A673 (cell line): Measurements from ENCODE around the gene KLRD1.

ENCODE experiments used
- CTCF ChIP-seq: fragments of 300-800, 200-600 bp; sonication (generic); conservative IDR thresholded peaks from 2 replicates; pipeline ENCODE4 v1.5.1; 2017; ENCODE audit warnings: low read depth, mild to moderate bottlenecking, antibody characterized with exemption, low read length, moderate library complexity, mixed read lengths
- EZH2 ChIP-seq: fragments of 200-600 bp; sonication (generic); IDR thresholded peaks from 2 replicates; pipeline ENCODE4 v1.6.1; 2017; ENCODE audit warnings: borderline replicate concordance, low read depth, mild to moderate bottlenecking, mixed read lengths, antibody characterized with exemption, low read length; ENCODE audit not compliant: poor library complexity, severe bottlenecking

DNA sequence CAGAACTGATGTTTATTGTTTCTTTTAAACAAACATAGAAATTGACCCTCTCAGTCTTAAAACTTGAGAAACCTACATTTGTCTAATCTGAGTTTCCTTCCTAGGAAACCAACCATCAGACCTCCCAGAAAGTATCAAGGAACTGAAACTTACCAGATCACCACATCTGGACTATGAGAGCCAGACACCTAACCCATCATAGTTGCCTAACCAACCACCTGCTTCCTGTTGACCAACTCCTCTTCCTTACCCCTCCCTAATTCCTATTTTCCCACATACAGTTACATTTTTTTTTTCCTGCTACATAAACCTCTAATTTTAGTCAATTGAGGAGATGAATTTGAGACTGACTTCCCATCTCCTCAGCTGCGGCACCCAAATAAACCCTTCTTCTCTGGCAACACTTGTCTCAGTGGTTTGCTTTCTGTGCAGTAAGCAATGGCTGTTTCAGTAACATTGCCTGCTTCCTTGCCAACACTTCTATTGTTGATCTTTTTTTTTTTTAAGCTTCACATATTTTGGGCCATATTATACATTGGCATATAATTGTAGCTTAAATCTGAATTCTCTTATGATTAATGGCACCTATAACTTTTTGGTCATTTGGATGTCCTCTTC is 34.3 kb downstream of the KLRD1 start:
- TF ChIP-seq CTCF (no peak), EZH2 (no peak)
